Measurements from ENCODE around the gene SGCD. TPM values are rescaled to one million over a fixed set of nuclear protein-coding genes. Genes with fewer than 3 reads are reported as not detected.

SGCD gene
- total RNA-seq, 2 donors from 2014 or later, result 1.0 to 2.2 TPM

DNA sequence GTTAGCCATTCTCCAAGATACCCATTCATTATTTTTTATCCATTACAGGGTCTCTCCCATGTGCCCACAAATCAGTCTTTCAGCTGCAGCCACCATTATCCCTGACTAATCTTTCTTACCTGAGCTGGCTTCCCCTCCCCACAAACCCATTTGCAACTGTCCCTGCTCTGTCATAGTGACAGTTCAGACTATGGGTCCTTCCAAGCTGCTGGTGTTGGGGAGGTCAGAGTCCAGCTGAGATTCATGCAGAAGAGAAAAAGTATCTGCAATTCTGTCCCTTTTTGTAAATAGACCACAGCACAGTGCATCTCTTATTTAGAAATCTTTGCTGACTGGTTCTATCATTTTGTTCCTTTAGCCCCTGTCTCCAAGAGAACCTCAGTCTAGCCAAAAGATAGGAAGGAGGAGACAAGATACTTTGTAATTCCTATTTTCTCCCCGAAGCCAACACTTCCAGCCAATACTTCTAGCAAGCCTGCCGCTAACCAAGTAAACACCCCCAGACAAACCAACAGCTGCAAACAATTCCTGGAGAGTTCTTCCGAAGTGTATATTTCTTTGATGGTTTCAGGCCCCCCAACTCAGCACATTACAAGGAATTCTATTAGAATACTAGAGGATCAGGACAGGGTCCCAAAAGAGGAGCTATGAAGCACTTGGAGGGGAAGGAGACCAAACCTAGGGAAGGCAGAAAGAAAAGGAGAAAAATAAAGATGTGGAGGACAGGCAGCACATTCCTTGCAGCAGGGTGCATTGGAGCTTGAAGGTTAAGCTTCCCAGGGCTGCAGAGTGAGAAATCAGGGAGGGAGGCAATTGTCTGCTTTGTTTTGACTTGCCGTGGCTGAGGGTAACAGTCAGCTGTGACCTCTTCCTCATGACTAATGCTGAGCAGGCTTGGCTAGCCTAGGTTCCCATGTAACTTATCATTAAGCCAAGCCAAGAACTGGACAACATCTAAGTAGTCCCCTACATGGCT lies 148.5 kb downstream of the SGCD start:
- Histone ChIP-seq H3K36me3 (no peaks in the 10 kb centered on the region), H3K4me3 (no peak overlapping the region), H3K9me3 (no peaks in the 10 kb centered on the region), H3K4me1 (no peaks in the 10 kb centered on the region), H3K9ac (ENCODE audit: low read depth in 2 of 2, low read length in 2 of 2) (no peak overlapping the region), H3K27ac (no peak overlapping the region), H3K27me3 (no peaks in the 10 kb centered on the region)
- intact Hi-C loops (cut with DNase I), result no loop called here
- peak; percentile 22 for DNase-seq
- TF ChIP-seq, protein P1, sequence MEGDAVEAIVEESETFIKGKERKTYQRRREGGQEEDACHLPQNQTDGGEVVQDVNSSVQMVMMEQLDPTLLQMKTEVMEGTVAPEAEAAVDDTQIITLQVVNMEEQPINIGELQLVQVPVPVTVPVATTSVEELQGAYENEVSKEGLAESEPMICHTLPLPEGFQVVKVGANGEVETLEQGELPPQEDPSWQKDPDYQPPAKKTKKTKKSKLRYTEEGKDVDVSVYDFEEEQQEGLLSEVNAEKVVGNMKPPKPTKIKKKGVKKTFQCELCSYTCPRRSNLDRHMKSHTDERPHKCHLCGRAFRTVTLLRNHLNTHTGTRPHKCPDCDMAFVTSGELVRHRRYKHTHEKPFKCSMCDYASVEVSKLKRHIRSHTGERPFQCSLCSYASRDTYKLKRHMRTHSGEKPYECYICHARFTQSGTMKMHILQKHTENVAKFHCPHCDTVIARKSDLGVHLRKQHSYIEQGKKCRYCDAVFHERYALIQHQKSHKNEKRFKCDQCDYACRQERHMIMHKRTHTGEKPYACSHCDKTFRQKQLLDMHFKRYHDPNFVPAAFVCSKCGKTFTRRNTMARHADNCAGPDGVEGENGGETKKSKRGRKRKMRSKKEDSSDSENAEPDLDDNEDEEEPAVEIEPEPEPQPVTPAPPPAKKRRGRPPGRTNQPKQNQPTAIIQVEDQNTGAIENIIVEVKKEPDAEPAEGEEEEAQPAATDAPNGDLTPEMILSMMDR (IDR thresholded peaks at IDR 0.05), result no peak

DNA sequence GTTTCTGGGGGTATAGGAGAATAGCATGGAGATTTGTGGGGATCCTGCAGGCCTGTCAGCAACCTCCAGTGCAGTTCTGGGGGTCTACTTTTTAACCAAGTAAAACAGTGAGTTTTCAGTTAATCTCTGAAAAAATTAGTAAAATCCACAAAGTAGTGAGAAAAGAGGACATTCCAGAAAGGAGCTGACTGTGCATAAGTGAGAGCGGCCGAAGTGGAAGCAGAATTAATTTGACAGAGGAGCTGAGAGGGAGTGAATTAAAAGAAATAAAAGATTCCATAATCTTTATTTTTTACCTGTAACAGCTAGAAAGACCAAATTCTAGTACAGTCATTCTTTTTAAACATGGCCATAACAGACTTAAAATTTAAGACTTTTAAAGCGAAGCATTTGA lies 149.2 kb downstream of the SGCD start:
- no peaks in the 10 kb centered on the region for H3K27me3 ChIP-seq
- TF ChIP-seq, protein P1 (IDR thresholded peaks at IDR 0.05), result no peak
- no peaks in the 10 kb centered on the region for H3K9me3 ChIP-seq
- intact Hi-C loops (cut with DNase I), result no loop called here
- H3K27ac ChIP-seq, result no peak overlapping the region
- no peak overlapping the region for H3K4me3 ChIP-seq
- H3K4me1 ChIP-seq, result no peaks in the 10 kb centered on the region
- no peaks in the 10 kb centered on the region for H3K36me3 ChIP-seq
- no peak overlapping the region for H3K9ac ChIP-seq (ENCODE audit: low read depth in 2 of 2, low read length in 2 of 2)
- DNase-seq, result no peak

DNA sequence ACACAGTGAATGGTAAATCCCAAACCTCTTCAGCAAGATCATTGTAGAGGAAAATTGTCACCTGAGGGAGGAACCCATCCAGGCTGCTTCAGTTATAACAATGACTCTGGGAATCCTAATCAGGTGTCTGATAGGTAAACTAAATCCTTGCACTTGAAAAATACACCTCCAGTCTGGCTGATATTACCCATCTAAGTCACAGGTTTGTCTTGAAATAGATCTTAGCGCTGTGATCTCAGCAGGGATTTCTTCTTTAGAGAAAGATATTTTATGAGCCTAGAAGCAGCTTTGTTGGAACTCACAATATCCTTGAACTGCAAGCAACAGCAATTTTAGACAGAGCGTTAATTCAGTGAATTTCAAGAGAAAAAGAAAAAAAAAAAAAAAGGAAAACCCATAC lies 149.7 kb downstream of the SGCD start:
- no peaks in the 10 kb centered on the region for H3K27me3 ChIP-seq
- intact Hi-C loops (cut with DNase I), result no loop called here
- no peaks in the 10 kb centered on the region for H3K9me3 ChIP-seq
- H3K4me3 ChIP-seq, result no peak overlapping the region
- H3K36me3 ChIP-seq, result no peaks in the 10 kb centered on the region
- no peak overlapping the region for H3K9ac ChIP-seq (ENCODE audit: low read depth in 2 of 2, low read length in 2 of 2)
- TF ChIP-seq, protein P1 (IDR thresholded peaks at IDR 0.05), result no peak
- no peak for DNase-seq
- no peak overlapping the region for H3K27ac ChIP-seq
- H3K4me1 ChIP-seq, result no peaks in the 10 kb centered on the region

DNA sequence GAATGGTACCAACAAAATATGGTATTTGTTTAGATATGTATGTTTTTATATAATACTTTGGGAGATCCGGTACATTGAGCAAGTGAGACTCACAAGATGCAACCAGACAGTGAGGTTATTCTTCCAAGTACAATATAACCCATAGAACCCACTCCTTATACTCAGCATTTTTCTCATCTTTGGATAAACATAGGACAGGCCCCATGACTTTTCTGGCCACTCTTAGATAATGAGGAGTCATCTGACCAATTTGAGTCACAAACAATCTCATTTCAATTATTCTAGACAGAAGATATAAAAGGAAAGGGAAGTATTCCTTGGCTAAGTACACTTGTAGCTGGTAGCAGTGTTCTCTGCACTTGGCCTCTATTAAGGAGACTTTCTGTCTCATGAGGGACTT lies 150.2 kb downstream of the SGCD start:
- Histone ChIP-seq H3K4me1 (no peaks in the 10 kb centered on the region), H3K27me3 (no peaks in the 10 kb centered on the region), H3K36me3 (no peaks in the 10 kb centered on the region), H3K27ac (no peak overlapping the region), H3K9me3 (no peaks in the 10 kb centered on the region), H3K9ac (ENCODE audit: low read depth in 2 of 2, low read length in 2 of 2) (no peak overlapping the region), H3K4me3 (no peak overlapping the region)
- DNase-seq, result no peak
- TF ChIP-seq, protein P1 (IDR thresholded peaks at IDR 0.05), result no peak
- intact Hi-C loops (cut with DNase I), result no loop called here

DNA sequence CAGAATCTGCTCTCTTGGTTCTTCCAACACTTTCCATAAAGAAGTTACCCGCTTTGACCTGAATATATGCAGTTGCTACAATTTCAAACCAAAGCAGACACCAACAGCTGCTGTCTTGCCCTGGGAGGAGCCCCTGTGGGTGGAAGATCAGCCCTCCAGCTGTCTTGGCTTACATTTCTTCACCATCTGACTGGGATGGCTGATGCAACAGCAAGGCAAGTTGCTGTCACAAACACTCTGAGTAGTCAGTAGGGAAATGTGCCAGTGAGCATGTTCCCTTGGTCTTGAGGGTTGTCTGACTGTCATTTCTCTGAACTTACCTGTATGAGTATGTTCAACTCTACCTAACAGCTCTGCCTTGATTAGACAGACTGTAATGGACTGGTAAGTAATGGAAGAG lies 152.9 kb downstream of the SGCD start:
- Histone ChIP-seq H3K4me3 (no peak overlapping the region), H3K4me1 (no peaks in the 10 kb centered on the region), H3K27me3 (no peaks in the 10 kb centered on the region), H3K9ac (ENCODE audit: low read depth in 2 of 2, low read length in 2 of 2) (no peak overlapping the region), H3K36me3 (no peaks in the 10 kb centered on the region), H3K9me3 (no peaks in the 10 kb centered on the region), H3K27ac (no peak overlapping the region)
- TF ChIP-seq, protein P1 (IDR thresholded peaks at IDR 0.05), result no peak
- DNase-seq, result peak; percentile 27
- intact Hi-C loops (cut with DNase I), result no loop called here

All from colonic mucosa (tissue), 4 donors.